ENCODE results near the gene CTU2.

DNA sequence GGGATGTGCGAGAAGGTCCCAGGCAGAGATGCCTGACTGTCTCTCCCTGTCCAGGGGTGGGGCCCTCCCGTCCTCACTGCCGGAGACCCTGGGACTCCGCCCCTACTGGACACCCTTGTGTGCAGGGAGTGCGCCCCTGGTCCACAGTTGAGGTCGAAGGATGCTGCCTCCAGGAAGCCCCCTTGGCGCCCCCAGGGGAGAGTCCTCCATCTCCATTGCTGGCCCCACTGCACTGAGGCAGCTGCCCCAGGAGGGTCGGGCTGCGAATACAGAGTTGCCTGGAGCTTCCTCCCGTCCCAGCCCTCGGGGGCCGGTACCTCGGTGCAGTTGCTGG lies 26.6 kb downstream of the CTU2 start:
- TF ChIP-seq ELF1 (IDR thresholded peaks at IDR 0.05) (no peak), CHD2 (IDR thresholded peaks at IDR 0.05; ENCODE audit: low read length, partially characterized antibody) (no peak), POLR2AphosphoS5 (IDR thresholded peaks at IDR 0.05; ENCODE audit: low read depth, low read length) (no peak), REST (IDR thresholded peaks at IDR 0.05; ENCODE audit: low read depth, low read length) (no peak), EZH2phosphoT487 (IDR thresholded peaks at IDR 0.05; ENCODE audit: borderline replicate concordance, low read depth) (no peak), FOSL2 (IDR thresholded peaks at IDR 0.05; ENCODE audit: borderline replicate concordance, low read depth) (no peak)
- TF ChIP-seq, protein P1, sequence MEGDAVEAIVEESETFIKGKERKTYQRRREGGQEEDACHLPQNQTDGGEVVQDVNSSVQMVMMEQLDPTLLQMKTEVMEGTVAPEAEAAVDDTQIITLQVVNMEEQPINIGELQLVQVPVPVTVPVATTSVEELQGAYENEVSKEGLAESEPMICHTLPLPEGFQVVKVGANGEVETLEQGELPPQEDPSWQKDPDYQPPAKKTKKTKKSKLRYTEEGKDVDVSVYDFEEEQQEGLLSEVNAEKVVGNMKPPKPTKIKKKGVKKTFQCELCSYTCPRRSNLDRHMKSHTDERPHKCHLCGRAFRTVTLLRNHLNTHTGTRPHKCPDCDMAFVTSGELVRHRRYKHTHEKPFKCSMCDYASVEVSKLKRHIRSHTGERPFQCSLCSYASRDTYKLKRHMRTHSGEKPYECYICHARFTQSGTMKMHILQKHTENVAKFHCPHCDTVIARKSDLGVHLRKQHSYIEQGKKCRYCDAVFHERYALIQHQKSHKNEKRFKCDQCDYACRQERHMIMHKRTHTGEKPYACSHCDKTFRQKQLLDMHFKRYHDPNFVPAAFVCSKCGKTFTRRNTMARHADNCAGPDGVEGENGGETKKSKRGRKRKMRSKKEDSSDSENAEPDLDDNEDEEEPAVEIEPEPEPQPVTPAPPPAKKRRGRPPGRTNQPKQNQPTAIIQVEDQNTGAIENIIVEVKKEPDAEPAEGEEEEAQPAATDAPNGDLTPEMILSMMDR (IDR thresholded peaks at IDR 0.05), result no peak
